GM18873 (cell line): ENCODE data around the gene METAP1D.

ENCODE experiments used
- ATAC-seq: cut with Tn5 transposase; IDR thresholded peaks from one replicate; pipeline ENCODE4 v1.9.1; 2021; ENCODE audit warnings: mild to moderate bottlenecking, moderate library complexity, moderate number of reproducible peaks; ENCODE audit not compliant: unreplicated experiment, low FRiP score

METAP1D gene

GRCh38 chr2:172119089-172119488 lies 119.3 kb downstream of the METAP1D start:
- no peak for ATAC-seq

GRCh38 chr2:172120118-172120517 lies 120.4 kb downstream of the METAP1D start:
- ATAC-seq: no peak

- ATAC-seq: no peak
Observed at GRCh38 chr2:172128484-172128883, 128.7 kb downstream of the METAP1D start.

GRCh38 chr2:172129404-172129803 lies 129.7 kb downstream of the METAP1D start:
- ATAC-seq: no peak
